ENCODE data around the gene NBPF8.
"Not testable (repeated sequence)": the region's sequence is repeated elsewhere in the genome, so short reads cannot be mapped to it uniquely, and the experiment has no call there.

The NBPF8 gene

GRCh38 chr1:120431626-120432025 is 16.8 kb downstream of the NBPF8 start:
- H3K4me1 ChIP-seq (ENCODE audit: control insufficient read depth, insufficient read depth, low read length); H3K4me3 ChIP-seq (ENCODE audit: insufficient read depth, low read depth, low read length); H3K36me3 ChIP-seq (ENCODE audit: control insufficient read depth, insufficient read depth, low read length); H3K9me3 ChIP-seq (ENCODE audit: control insufficient read depth, low read length); H3K27ac ChIP-seq (ENCODE audit: insufficient read depth, low read depth, low read length, poor library complexity, severe bottlenecking); H3K27me3 ChIP-seq (ENCODE audit: control insufficient read depth, insufficient read depth, low read length, poor library complexity, severe bottlenecking): not testable (repeated sequence)
- no CpG with 5 or more reads among the region's 3 CpGs for WGBS, 2 experiments

DNA sequence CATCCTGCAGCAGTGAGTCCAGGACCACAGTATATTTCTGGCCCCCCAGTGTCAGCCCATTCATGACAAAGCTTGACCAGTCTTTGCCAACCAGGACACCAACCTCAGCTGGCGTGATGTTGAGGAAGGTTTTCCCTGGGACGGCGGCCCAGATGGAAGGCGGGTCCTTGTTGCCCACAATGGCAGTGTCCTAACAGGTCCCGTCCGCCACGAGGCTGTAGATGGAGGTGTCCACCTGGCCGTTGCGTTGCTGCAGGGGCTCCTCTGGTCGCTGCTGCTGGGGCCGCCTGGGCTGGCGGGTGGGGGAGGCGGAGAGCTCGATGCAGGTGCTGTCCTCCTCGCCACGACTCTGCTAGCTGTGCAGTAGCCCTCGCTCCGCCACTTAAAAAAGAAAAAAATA is 19.0 kb downstream of the NBPF8 start:
- H3K9me3 ChIP-seq (ENCODE audit: control insufficient read depth, low read length); H3K36me3 ChIP-seq (ENCODE audit: control insufficient read depth, insufficient read depth, low read length); H3K4me1 ChIP-seq (ENCODE audit: control insufficient read depth, insufficient read depth, low read length); H3K27me3 ChIP-seq (ENCODE audit: control insufficient read depth, insufficient read depth, low read length, poor library complexity, severe bottlenecking); H3K4me3 ChIP-seq (ENCODE audit: insufficient read depth, low read depth, low read length); H3K27ac ChIP-seq (ENCODE audit: insufficient read depth, low read depth, low read length, poor library complexity, severe bottlenecking): not testable (repeated sequence)
- WGBS, 2 experiments: 97% methylated on average over 9 of the region's 18 CpGs

DNA sequence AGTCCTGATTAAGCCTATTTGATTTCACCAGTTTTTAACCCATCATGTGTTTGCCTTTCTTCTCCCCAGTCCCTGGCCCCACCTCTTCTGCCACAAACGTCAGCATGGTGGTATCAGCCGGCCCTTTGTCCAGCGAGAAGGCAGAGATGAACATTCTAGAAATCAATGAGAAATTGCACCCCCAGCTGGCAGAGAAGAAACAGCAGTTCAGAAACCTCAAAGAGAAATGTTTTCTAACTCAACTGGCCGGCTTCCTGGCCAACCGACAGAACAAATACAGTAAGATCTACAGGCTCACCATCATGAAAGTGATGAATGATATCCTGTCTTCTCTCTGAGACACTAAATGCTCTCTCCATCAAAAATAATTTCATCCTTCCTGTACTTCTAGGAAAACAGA is 34.3 kb downstream of the NBPF8 start:
- H3K4me3 ChIP-seq (ENCODE audit: insufficient read depth, low read depth, low read length); H3K27ac ChIP-seq (ENCODE audit: insufficient read depth, low read depth, low read length, poor library complexity, severe bottlenecking); H3K27me3 ChIP-seq (ENCODE audit: control insufficient read depth, insufficient read depth, low read length, poor library complexity, severe bottlenecking); H3K4me1 ChIP-seq (ENCODE audit: control insufficient read depth, insufficient read depth, low read length); H3K9me3 ChIP-seq (ENCODE audit: control insufficient read depth, low read length); H3K36me3 ChIP-seq (ENCODE audit: control insufficient read depth, insufficient read depth, low read length): not testable (repeated sequence)
- WGBS, 2 experiments: 50% methylated on average over 2 of the region's 5 CpGs; no CpG with 5 or more reads in 1 of the 2 experiments
